GM12878 (cell line): ENCODE results near the gene PCP2. TPM values are rescaled to one million over a fixed set of nuclear protein-coding genes. Genes with fewer than 3 reads are reported as not detected.

Source experiments
- ATAC-seq: fragments of 200-7000 bp; cut with Tn5 transposase; 3 replicates; pipeline ENCODE4 v1.9.1; 2020; ENCODE audit warnings: mild to moderate bottlenecking, moderate library complexity
- BruUV-seq: library from RNA; stranded (reverse); fragments of 400-500 nt; replicated peaks from 2 replicates; lab custom pipeline; 2021; lab: Mats Ljungman, UMichigan
- CTCF ChIA-PET: fragments of 300-600 bp; sonication (Branson Sonifier 250); formaldehyde crosslinking; extraction: SDS; loops from one replicate; lab custom pipeline; 2021; ENCODE audit warnings: inconsistent platforms; lab: Yijun Ruan, JAX
- POLR2A ChIA-PET: fragments of 350-600 bp; formaldehyde crosslinking; extraction: SDS; loops from one replicate; lab custom pipeline; 2021; ENCODE audit warnings: inconsistent platforms; lab: Charles Lee
- RAD21 ChIA-PET: fragments of 300-600 bp; sonication (Branson Sonifier 250); formaldehyde crosslinking; loops from one replicate; lab custom pipeline; 2023; ENCODE audit warnings: antibody characterized with exemption; ENCODE audit not compliant: unreplicated experiment; lab: Charles Lee
- SMC1A ChIA-PET: fragments of 300-600 bp; sonication (Branson Sonifier 250); formaldehyde crosslinking; loops from one replicate; lab custom pipeline; 2023; ENCODE audit not compliant: unreplicated experiment, uncharacterized antibody; lab: Charles Lee
- DNase-seq: peaks from one replicate; pipeline ENCODE4 v3.0.0-alpha.2; 2011; ENCODE audit warnings: low read depth, low spot score
- FAIRE-seq: peaks from 3 replicates; lab custom pipeline; 2011; peaks lifted over from hg19 to GRCh38; lab: Jason Lieb, UNC
- H2AFZ ChIP-seq: 2 replicates; pipeline ENCODE4 v1.6.0; 2011; ENCODE audit warnings: low read depth, low read length, control low read depth; ENCODE audit not compliant: control insufficient read depth
- H3K27ac ChIP-seq: 2 replicates; pipeline ENCODE4 v1.5.1; 2011; ENCODE audit warnings: control low read depth; ENCODE audit not compliant: control insufficient read depth, insufficient read depth
- H3K27me3 ChIP-seq, 2 experiments: replicated peaks in 1 of 2; 2 replicates each; pipeline versions ENCODE4 v1.6.0 to v1.6.1; 2011; ENCODE audit warnings: low read length in 1 of 2; ENCODE audit not compliant: control insufficient read depth in 2 of 2, insufficient read depth in 2 of 2
- H3K36me3 ChIP-seq, 2 experiments: 2 replicates each; pipeline ENCODE4 v1.5.1; 2011; ENCODE audit warnings: low read length in 1 of 2; ENCODE audit not compliant: control insufficient read depth in 2 of 2, insufficient read depth in 2 of 2
- H3K4me1 ChIP-seq: 2 replicates; pipeline ENCODE4 v1.6.1; 2011; ENCODE audit warnings: mild to moderate bottlenecking, low read length, moderate library complexity, mixed read lengths; ENCODE audit not compliant: control insufficient read depth, insufficient read depth
- H3K4me2 ChIP-seq: 2 replicates; pipeline ENCODE4 v1.6.0; 2011; ENCODE audit warnings: control low read depth; ENCODE audit not compliant: control insufficient read depth, insufficient read depth
- H3K4me3 ChIP-seq: fragments of 200-600 bp; sonication (generic); 2 replicates; pipeline ENCODE4 v1.5.1; 2016
- H3K79me2 ChIP-seq: 2 replicates; pipeline ENCODE4 v1.6.0; 2011; ENCODE audit warnings: low read length; ENCODE audit not compliant: control insufficient read depth, insufficient read depth
- H3K9ac ChIP-seq: 2 replicates; pipeline ENCODE4 v1.8.0; 2011; ENCODE audit warnings: low read length, control low read depth, mixed read lengths; ENCODE audit not compliant: control insufficient read depth, insufficient read depth
- H3K9me3 ChIP-seq: replicated peaks from 3 replicates; pipeline ENCODE4 v1.5.1; 2011; ENCODE audit warnings: mild to moderate bottlenecking, low read length; ENCODE audit not compliant: control insufficient read depth, insufficient read depth
- H4K20me1 ChIP-seq: 2 replicates; pipeline ENCODE4 v1.6.0; 2011; ENCODE audit not compliant: control insufficient read depth, insufficient read depth
- CBX5 ChIP-seq: sonication (generic); IDR thresholded peaks from 2 replicates; pipeline ENCODE4 v1.6.1; 2016; ENCODE audit warnings: low read depth, moderate library complexity, mild to moderate bottlenecking, inconsistent platforms
- CEBPB ChIP-seq, 2 experiments: fragments of 150-350 bp in 1 of 2; IDR thresholded peaks; 2 replicates each; pipeline ENCODE4 v1.6.1; 2012 to 2014; ENCODE audit warnings: low read depth in 2 of 2, low read length in 2 of 2, borderline replicate concordance in 1 of 2, inconsistent platforms in 1 of 2
- DPF2 ChIP-seq: fragments of 450-650 bp; IDR thresholded peaks from 2 replicates; pipeline ENCODE4 v1.6.1; 2017; ENCODE audit warnings: mild to moderate bottlenecking
- MEF2A ChIP-seq: IDR thresholded peaks from 2 replicates; pipeline ENCODE4 v1.6.1; 2011; ENCODE audit warnings: low read depth, mild to moderate bottlenecking, low read length, moderate library complexity; ENCODE audit not compliant: insufficient read depth
- MTA2 ChIP-seq: fragments of 450-650 bp; IDR thresholded peaks from 2 replicates; pipeline ENCODE4 v1.6.1; 2016; ENCODE audit warnings: low read depth, mild to moderate bottlenecking, moderate library complexity
- POLR2A ChIP-seq: IDR thresholded peaks from 2 replicates; pipeline ENCODE4 v1.6.1; 2011; ENCODE audit warnings: low read depth, mild to moderate bottlenecking, low read length
- POLR2AphosphoS2 ChIP-seq: IDR thresholded peaks from 2 replicates; pipeline ENCODE4 v1.6.1; 2011; ENCODE audit warnings: low read depth, mild to moderate bottlenecking, low read length, improper control_type of control experiment, moderate library complexity
- SMAD5 ChIP-seq: IDR thresholded peaks from 2 replicates; pipeline ENCODE4 v1.6.1; 2016; ENCODE audit warnings: antibody characterized with exemption, low read depth
- SREBF2 ChIP-seq: IDR thresholded peaks from 2 replicates; pipeline ENCODE4 v1.6.1; 2012; ENCODE audit warnings: mild to moderate bottlenecking, low read length
- STAT3 ChIP-seq: IDR thresholded peaks from 2 replicates; pipeline ENCODE4 v1.6.1; 2011; ENCODE audit warnings: low read depth, low read length, improper control_type of control experiment
- YY1 ChIP-seq: IDR thresholded peaks from 2 replicates; pipeline ENCODE4 v1.6.1; 2011; ENCODE audit warnings: low read depth, mild to moderate bottlenecking, low read length
- ZBED1 ChIP-seq: IDR thresholded peaks from 2 replicates; pipeline ENCODE4 v1.6.1; 2016; ENCODE audit warnings: borderline replicate concordance
- WGBS: methylation state at CpG from one replicate; pipeline ENCODE4 v1.1.6; 2016; ENCODE audit warnings: low lambda C conversion rate; ENCODE audit not compliant: insufficient replicate concordance, insufficient coverage; ENCODE audit errors: missing lambda C conversion rate; 5-methylcytosine and 5-hydroxymethylcytosine counted together
- in situ Hi-C: fragments of 300-500 bp; cut with MboI; formaldehyde crosslinking; loops from 9 replicates; pipeline ENCODE4 v1.14.3; 2018; ENCODE audit warnings: mixed read lengths
- intact Hi-C: fragments of 100-400 bp; cut with micrococcal nuclease; formaldehyde crosslinking; loops from one replicate; pipeline ENCODE4 v1.14.2; 2022; ENCODE audit not compliant: unreplicated experiment
- polyA plus RNA-seq, 11 experiments: library from polyadenylated mRNA; depleted of rRNA in 4 of 11; unstranded in 6 of 11; stranded (reverse) in 5 of 11; fragments of >200 nt; fragmentation: Nextera tagmentation in 4 of 11; fragmentation: Illumina TruSeq in 1 of 11; extraction: Ambion mirVana in 4 of 11; extraction: Trizol in 1 of 11; gene quantifications; 1 replicate in 1 of 11; 2 replicates in 10 of 11; pipeline versions ENCODE4 v1.2.1 to v1.2.3, GENCODE V29; 2011 to 2016; ENCODE audit warnings: inconsistent platforms in 2 of 11, missing spikeins in 2 of 11, low read depth in 1 of 11
- total RNA-seq, 4 experiments: library from RNA; depleted of rRNA in 3 of 4; stranded (reverse); fragments of >200 nt in 3 of 4; fragmentation: Illumina TruSeq in 1 of 4; extraction: Trizol in 1 of 4; gene quantifications; 2 replicates each; pipeline versions ENCODE4 v1.2.1 to v1.2.3, GENCODE V29; 2013 to 2021

PCP2 gene
- total and polyA plus RNA-seq, 10 of the 15 experiments (the other 5 are each of a cell fraction or from before 2014, with no cell fraction given) = 0.10 to 0.62 (median 0.31) TPM; not detected in 5

DNA sequence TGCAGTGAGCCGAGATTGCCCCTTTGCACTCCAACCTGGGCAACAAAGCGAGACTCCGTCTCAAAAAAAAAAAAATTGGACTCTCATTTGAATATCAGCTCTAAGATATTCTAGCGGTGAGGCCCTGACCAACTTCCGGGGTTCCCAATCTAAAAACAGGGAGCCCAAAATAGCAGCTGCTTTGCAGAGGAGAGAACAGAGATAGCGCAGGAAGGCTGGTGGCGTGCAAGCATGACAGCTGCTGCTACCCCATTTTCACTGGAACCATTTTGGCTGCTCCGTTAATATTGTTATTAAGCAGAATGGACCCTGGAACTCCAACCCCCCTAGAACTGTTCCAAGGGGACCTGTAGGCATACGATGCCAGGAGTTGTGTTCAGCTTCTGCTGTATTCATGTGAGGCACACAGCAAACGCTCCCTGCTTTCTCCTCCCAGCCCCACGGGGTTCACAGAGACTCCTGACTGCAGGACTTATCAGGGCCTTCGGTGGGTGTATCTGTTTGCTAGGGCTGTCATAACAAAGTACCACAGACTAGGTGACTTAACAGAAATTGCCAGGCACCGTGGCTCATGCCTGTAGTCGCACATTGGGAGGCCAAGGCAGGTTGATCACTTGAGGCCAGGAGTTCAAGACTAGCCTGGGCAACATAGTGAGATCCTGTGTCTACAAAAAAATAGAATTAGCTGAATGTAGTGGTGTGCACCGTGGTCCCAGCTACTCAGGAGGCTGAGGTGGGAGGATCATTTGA, 14.9 kb upstream of the PCP2 start (continued):
- TF ChIP-seq POLR2AphosphoS2 = no peak
- TF ChIP-seq SMAD5 = no peak
- TF ChIP-seq POLR2A = no peak
- no peak for TF ChIP-seq STAT3
- TF ChIP-seq YY1 = 0 out of 2 replicates have a peak, but pooled peaks have one; percentile 18
- TF ChIP-seq MTA2 = no peak
- TF ChIP-seq SREBF2 = no peak
- TF ChIP-seq ZBED1 = no peak
- TF ChIP-seq CBX5 = no peak
- TF ChIP-seq CEBPB (IDR thresholded peaks at IDR 0.05; ENCODE audit: borderline replicate concordance in 1 of 2, low read depth in 2 of 2, low read length in 2 of 2) = no peak
- peak; percentile 87 for TF ChIP-seq MEF2A

DNA sequence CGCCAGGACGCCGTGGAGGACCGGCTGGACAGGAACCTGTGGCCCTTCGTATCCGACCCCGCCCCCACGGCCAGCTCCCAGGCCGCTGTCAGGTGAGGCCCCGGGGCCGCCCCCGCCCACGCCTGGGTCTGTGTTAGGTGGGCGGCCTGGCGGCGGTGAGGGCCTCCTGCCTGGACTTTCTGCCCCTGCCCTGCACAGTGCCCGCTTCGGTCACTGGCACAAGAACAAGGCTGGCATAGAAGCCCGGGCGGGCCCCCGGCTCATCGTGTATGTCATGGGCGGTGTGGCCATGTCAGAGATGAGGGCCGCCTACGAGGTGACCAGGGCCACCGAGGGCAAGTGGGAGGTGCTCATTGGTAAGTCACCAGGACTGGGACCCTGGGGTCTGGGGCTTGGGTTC, 13.6 kb upstream of the PCP2 start:
- no peak for FAIRE-seq
- no peaks in the 10 kb centered on the region; the same call in 2 of the 3 replicates for H3K9me3 ChIP-seq
- H3K36me3 ChIP-seq = no peaks in the 10 kb centered on the region; a peak in 3 of 4 replicates
- no peak for DNase-seq
- ATAC-seq = no peak
- ChIA-PET POLR2A (no interaction called here), CTCF (no interaction called here), SMC1A (no interaction called here), RAD21 (no interaction called here)
- intact Hi-C loops = no loop called here
- peaks cover 3% of the 10 kb centered on the region for H3K4me1 ChIP-seq
- H3K27ac ChIP-seq = no peak overlapping the region
- in situ Hi-C loops = no loop called here
- TF ChIP-seq DPF2 = no peak
- H3K27me3 ChIP-seq = no peaks in the 10 kb centered on the region; a peak in 1 of 4 replicates
- no peak overlapping the region for H3K9ac ChIP-seq
- H3K4me3 ChIP-seq = no peak overlapping the region
- BruUV-seq = no TSS peak
- no peak overlapping the region for H2AFZ ChIP-seq
- 92% methylated on average over 23 of the region's 26 CpGs for WGBS
- H4K20me1 ChIP-seq = no peaks in the 10 kb centered on the region
- no peak overlapping the region for H3K4me2 ChIP-seq
- H3K79me2 ChIP-seq = no peaks in the 10 kb centered on the region
